GM19351 (cell line): Measurements from ENCODE around the gene LCTL.
"Not testable (repeated sequence)": the region's sequence is repeated elsewhere in the genome, so short reads cannot be mapped to it uniquely, and the experiment has no call there.

Experiments used
- ATAC-seq: cut with Tn5 transposase; IDR thresholded peaks from one replicate; pipeline ENCODE4 v1.9.1; 2021; ENCODE audit warnings: mild to moderate bottlenecking, moderate library complexity; ENCODE audit not compliant: unreplicated experiment

LCTL gene

DNA sequence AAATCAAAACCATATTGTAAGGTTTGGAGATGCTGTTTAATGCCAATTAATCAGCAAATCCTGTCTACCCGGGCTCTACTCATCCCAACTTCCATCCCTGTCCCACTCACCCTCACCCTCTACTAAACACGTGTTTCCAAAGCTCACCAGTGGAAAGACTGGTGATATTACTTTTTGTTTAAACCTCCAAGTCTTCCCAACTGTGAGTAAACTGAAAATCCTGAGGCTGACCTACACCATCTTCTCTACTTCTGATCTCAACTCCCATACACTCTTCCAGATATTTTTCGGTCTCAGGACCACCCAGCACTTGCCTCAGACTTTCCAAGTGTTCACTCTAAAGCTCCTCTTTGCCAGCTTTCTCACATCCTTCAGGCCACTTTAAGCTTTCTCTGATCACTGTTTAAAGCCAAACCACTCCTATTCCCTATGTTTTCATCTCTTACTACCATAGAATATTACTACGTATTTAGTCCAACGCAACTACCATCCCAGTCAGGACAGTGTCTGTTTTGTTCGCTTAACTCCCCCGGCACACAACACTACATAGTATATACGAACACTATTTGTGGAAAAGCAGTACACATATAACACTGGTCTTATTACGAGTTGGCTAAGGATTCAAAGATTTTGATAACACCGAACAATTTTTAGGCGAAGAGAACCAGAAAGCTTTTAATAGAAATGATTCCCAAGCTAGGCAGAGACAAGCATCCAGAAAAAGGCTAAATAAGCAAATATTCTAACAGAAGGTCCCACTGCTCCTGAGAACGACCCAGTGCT is 61.8 kb downstream of the LCTL start:
- ATAC-seq, result no peak

DNA sequence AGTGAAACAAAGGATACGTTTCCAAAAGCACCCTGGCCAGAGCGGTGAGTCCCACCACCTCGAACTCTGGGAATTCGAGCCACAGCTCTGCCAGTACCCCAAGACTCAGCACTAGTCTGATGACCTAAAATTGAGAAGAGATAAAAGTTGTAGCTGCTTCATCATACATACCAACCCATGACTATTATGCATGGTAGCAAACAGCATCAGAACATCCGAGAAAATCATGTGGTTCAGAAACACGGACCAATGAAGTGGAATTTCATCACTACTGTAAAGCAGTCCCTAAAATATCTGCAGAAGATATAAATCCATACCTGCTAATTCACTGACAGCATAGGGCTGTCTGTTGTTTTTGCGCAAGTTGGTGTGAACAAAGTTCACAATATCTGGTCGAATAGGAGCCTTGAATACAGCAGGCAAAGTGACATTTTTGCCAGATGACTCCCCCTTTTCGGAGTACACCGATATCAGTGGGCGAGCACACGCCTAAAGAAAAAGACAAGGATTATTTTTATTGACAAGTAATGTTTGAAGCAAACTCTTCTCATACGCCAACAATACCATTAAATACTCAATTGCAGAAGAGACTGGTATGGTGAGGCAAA is 62.7 kb downstream of the LCTL start:
- not testable (repeated sequence) for ATAC-seq

DNA sequence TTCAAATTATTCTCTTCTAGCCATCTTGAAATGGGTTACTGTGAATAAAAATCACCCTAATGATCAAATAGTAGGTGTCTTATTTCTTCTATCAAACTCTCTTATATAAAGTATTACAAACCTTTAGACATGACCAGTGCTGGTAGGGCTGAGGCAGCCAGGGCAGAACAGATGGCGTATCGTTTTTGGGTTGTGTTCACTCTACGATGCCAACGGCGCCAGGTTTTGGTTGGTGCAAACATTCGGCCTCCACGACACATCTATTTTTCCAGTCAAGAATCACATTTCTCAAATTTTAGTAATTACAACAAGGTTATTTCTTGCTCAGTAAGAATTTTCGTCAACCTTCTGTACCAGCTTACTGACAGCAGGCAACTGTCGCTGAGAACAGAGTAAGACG is 63.3 kb downstream of the LCTL start:
- ATAC-seq, result no peak

DNA sequence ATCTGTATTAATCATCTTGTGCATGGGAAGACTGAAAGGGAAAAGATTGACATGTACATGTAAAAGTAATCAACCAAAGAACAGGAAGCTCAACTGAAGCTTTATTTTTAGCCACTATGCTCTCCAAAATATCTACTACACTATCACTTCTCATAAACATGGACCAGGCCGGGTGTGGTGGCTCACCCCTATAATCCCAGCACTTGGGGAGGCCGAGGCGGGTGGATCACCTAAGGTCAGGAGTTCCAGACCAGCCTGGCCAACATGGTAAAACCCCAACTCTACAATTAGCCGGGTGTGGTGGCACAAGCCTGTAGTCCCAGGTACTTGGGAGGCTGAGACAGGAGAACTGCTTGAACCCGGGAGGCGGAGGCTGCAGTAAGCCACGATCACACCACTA is 65.5 kb downstream of the LCTL start:
- not testable (repeated sequence) for ATAC-seq

DNA sequence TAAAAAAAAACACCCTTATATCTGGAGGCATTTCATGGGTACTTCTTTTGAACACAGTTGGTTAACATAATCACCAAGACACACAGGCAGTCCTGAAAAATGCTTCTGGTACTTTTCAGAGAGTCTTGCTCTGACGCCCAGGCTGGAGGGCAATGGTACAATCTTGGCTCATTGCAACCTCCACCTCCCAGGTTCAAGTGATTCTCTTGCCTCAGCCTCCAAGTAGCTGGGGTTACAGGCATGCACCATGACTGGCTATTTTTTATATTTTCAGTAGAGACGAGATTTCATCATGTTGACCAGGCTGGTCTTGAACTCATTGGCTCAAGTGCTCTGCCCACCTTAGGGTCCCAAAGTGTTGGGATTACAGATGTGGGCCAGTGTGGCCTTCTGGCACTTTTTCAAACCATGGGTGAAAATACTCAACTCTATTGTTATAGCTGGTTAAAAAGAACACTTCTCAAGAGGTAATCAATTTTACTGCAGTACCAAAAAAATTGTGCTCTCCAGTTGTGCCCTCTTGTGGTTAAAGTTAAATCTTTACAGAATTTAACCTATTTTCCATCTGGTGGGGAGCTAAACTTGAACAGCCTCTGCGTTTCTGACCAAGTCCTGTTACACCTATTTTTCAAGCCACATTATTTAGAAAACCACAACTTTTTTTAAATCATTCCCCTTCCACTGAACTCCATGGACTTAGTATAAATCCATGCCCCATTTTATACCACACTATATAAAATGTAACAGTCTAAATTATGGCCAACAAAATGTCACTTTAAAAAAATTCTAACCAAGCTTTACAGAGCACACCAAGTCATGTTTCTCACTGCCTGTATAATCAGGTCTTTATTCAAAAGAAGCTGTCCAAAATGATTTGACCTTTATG is 67.1 kb downstream of the LCTL start:
- ATAC-seq, result no peak
